CD14-positive monocyte (primary cell): ENCODE results near the gene PROC. TPM values are rescaled to one million over a fixed set of nuclear protein-coding genes. Genes with fewer than 3 reads are reported as not detected.
A peak's percentile ranks its signal among the peaks of the same experiment; 100 is the strongest.

Experiments
- DNase-seq, 3 donors: peaks; one replicate each; pipeline ENCODE4 v3.0.0-alpha.2; 2011 to 2022
- H2AFZ ChIP-seq: 2 replicates; pipeline ENCODE4 v1.6.0; 2012; ENCODE audit warnings: mild to moderate bottlenecking, low read depth, low read length, inconsistent platforms; ENCODE audit not compliant: insufficient read depth, poor library complexity, severe bottlenecking
- H3K27ac ChIP-seq, 2 donors: 1 replicate in 1 of 2; 2 replicates in 1 of 2; pipeline ENCODE4 v1.5.1; 2012 to 2013; ENCODE audit warnings: low read length in 2 of 2, control low read depth in 1 of 2, inconsistent platforms in 1 of 2, low read depth in 1 of 2, mild to moderate bottlenecking in 1 of 2
- H3K27me3 ChIP-seq, 2 donors: one replicate each; pipeline versions ENCODE4 v1.6.0 to v1.6.1; 2011 to 2013; ENCODE audit warnings: low read length in 2 of 2; ENCODE audit not compliant: control insufficient read depth in 2 of 2, insufficient read depth in 2 of 2
- H3K36me3 ChIP-seq, 2 donors: replicated peaks in 1 of 2; 1 replicate in 1 of 2; 2 replicates in 1 of 2; pipeline versions ENCODE4 v1.5.1 to v1.6.1; 2012 to 2013; ENCODE audit warnings: low read length in 2 of 2, control low read depth in 1 of 2, inconsistent platforms in 1 of 2, mild to moderate bottlenecking in 1 of 2; ENCODE audit not compliant: insufficient read depth in 2 of 2, control insufficient read depth in 1 of 2
- H3K4me1 ChIP-seq, 2 donors: 1 replicate in 1 of 2; 2 replicates in 1 of 2; pipeline versions ENCODE4 v1.5.1 to v1.6.1; 2012 to 2013; ENCODE audit warnings: low read length in 2 of 2, control low read depth in 1 of 2, inconsistent platforms in 1 of 2, mild to moderate bottlenecking in 1 of 2, moderate library complexity in 1 of 2; ENCODE audit not compliant: insufficient read depth in 2 of 2, control insufficient read depth in 1 of 2
- H3K4me2 ChIP-seq: replicated peaks from 2 replicates; pipeline ENCODE3; 2012; ENCODE audit warnings: low read length, moderate library complexity, mild to moderate bottlenecking; ENCODE audit not compliant: poor library complexity, severe bottlenecking; ENCODE audit errors: extremely low read depth
- H3K4me3 ChIP-seq, 3 experiments: fragments of 200-600 bp in 1 of 3; sonication (generic) in 1 of 3; replicated peaks in 1 of 3; 1 replicate in 2 of 3; 2 replicates in 1 of 3; pipeline ENCODE4 v1.5.1; 2011 to 2013; ENCODE audit warnings: low read length in 3 of 3, mild to moderate bottlenecking in 3 of 3, control low read depth in 2 of 3, low read depth in 2 of 3, inconsistent platforms in 1 of 3, moderate library complexity in 1 of 3
- H3K79me2 ChIP-seq: 2 replicates; pipeline ENCODE4 v1.6.0; 2012; ENCODE audit warnings: mild to moderate bottlenecking, control low read depth, inconsistent platforms, low read length, moderate library complexity; ENCODE audit not compliant: insufficient read depth
- H3K9ac ChIP-seq: 2 replicates; pipeline ENCODE4 v1.6.0; 2017; ENCODE audit warnings: low read length, mild to moderate bottlenecking; ENCODE audit not compliant: insufficient read depth, poor library complexity, severe bottlenecking
- H3K9me3 ChIP-seq, 2 donors: replicated peaks in 1 of 2; 1 replicate in 1 of 2; 2 replicates in 1 of 2; pipeline versions ENCODE4 v1.5.1 to v1.6.1; 2012 to 2013; ENCODE audit warnings: low read length in 2 of 2, control low read depth in 1 of 2; ENCODE audit not compliant: control insufficient read depth in 1 of 2, insufficient read depth in 1 of 2
- H4K20me1 ChIP-seq: 2 replicates; pipeline ENCODE4 v1.6.0; 2012; ENCODE audit warnings: mild to moderate bottlenecking, low read length, control low read depth, moderate library complexity; ENCODE audit not compliant: insufficient read depth
- H3K27ac Mint-ChIP-seq, 7 donors: one replicate each; pipeline ENCODE4 v1.8.0; 2020; ENCODE audit warnings: mild to moderate bottlenecking in 7 of 7, mixed read lengths in 7 of 7, moderate library complexity in 6 of 7, inconsistent platforms in 2 of 7
- H3K27me3 Mint-ChIP-seq, 3 donors: one replicate each; pipeline ENCODE4 v1.8.0; 2021 to 2022; ENCODE audit warnings: low read depth in 3 of 3, mild to moderate bottlenecking in 3 of 3, mixed read lengths in 3 of 3, moderate library complexity in 3 of 3, inconsistent platforms in 1 of 3
- H3K36me3 Mint-ChIP-seq, 2 donors: one replicate each; pipeline ENCODE4 v1.8.0; 2020; ENCODE audit warnings: mixed read lengths in 2 of 2, inconsistent platforms in 1 of 2, mild to moderate bottlenecking in 1 of 2
- H3K4me1 Mint-ChIP-seq: one replicate; pipeline ENCODE4 v1.8.0; 2020; ENCODE audit warnings: mild to moderate bottlenecking, mixed read lengths
- H3K4me3 Mint-ChIP-seq, 2 donors: one replicate each; pipeline ENCODE4 v1.8.0; 2020; ENCODE audit warnings: mild to moderate bottlenecking in 2 of 2, mixed read lengths in 2 of 2, moderate library complexity in 1 of 2
- H3K9me3 Mint-ChIP-seq, 7 donors: one replicate each; pipeline ENCODE4 v1.8.0; 2020 to 2022; ENCODE audit warnings: mixed read lengths in 7 of 7, mild to moderate bottlenecking in 6 of 7, moderate library complexity in 6 of 7, inconsistent platforms in 2 of 7
- CTCF ChIP-seq: fragments of 200-600 bp; IDR thresholded peaks from one replicate; pipeline ENCODE4 v1.8.0; 2022; ENCODE audit warnings: antibody characterized with exemption, mild to moderate bottlenecking
- WGBS: methylation state at CpG from one replicate; pipeline ENCODE4 v1.1.5; 2013; ENCODE audit warnings: missing lambda C conversion rate; ENCODE audit not compliant: insufficient coverage; 5-methylcytosine and 5-hydroxymethylcytosine counted together
- intact Hi-C, 2 donors: fragments of 100-400 bp; cut with micrococcal nuclease; formaldehyde crosslinking; loops; one replicate each; pipeline versions ENCODE4 v1.15.0 to v1.15.1; 2023
- polyA plus RNA-seq, 3 donors: library from polyadenylated mRNA; depleted of rRNA in 1 of 3; unstranded in 2 of 3; stranded (reverse) in 1 of 3; fragments of 300-500 nt in 2 of 3; fragments of >200 nt in 1 of 3; fragmentation: Illumina TruSeq in 2 of 3; gene quantifications; 1 replicate in 2 of 3; 2 replicates in 1 of 3; pipeline ENCODE4 v1.2.3, GENCODE V29; 2012 to 2021

The PROC gene
- polyA plus RNA-seq, 3 donors, result 0.69 TPM; not detected in 2

GRCh38 chr2:127410871-127411652 is 7.2 kb upstream of the PROC start:
- H3K4me3 Mint-ChIP-seq, result peak overlapping the region; percentile 53 to 72
- peaks cover 0 to 1% of the 10 kb centered on the region in 2 donors for H3K36me3 Mint-ChIP-seq
- Histone ChIP-seq H3K4me2 (peak overlapping the region; percentile 44), H3K79me2 (no peaks in the 10 kb centered on the region), H3K36me3 (no peaks in the 10 kb centered on the region), H3K4me1 (peaks cover 62 to 75% of the 10 kb centered on the region in 2 donors), H4K20me1 (no peaks in the 10 kb centered on the region), H3K9me3 (no peaks in the 10 kb centered on the region), H3K9ac (peak overlapping the region; percentile 61), H3K27me3 (no peaks in the 10 kb centered on the region), H3K4me3 (peak overlapping the region in 1 of 3 experiments; percentile 45), H2AFZ (peak overlapping the region; percentile 10), H3K27ac (peak overlapping the region; percentile 71 to 94)
- intact Hi-C loops, result loop anchor here in 1 of 2 donors (2.0 to 10.0 kb wide), 2 partner anchors 22 to 346 kb away; no protein-coding TSS in a partner anchor
- WGBS, result no CpG with 5 or more reads among the region's 6 CpGs
- H3K27ac Mint-ChIP-seq, result peak overlapping the region; percentile 95 to 100 (median 97)
- H3K27me3 Mint-ChIP-seq, result peaks cover 2 to 11% (median 4%) of the 10 kb centered on the region in 3 donors
- peak; percentile 39 to 65 (median 56) for DNase-seq
- no peak for TF ChIP-seq CTCF
- H3K4me1 Mint-ChIP-seq, result peaks cover 64% of the 10 kb centered on the region
- H3K9me3 Mint-ChIP-seq, result no peaks in the 10 kb centered on the region

- peak overlapping the region; percentile 95 to 100 (median 97) for H3K27ac Mint-ChIP-seq
- Histone ChIP-seq H3K4me3 (peak overlapping the region in 1 of 3 experiments; percentile 45), H4K20me1 (no peaks in the 10 kb centered on the region), H3K27ac (peak overlapping the region; percentile 71 to 94), H3K36me3 (no peaks in the 10 kb centered on the region), H3K4me1 (peaks cover 69 to 81% of the 10 kb centered on the region in 2 donors), H3K27me3 (no peaks in the 10 kb centered on the region), H3K9me3 (no peaks in the 10 kb centered on the region), H3K9ac (peak overlapping the region; percentile 61), H3K4me2 (peak overlapping the region; percentile 44), H3K79me2 (no peaks in the 10 kb centered on the region), H2AFZ (no peak overlapping the region)
- no peaks in the 10 kb centered on the region for H3K9me3 Mint-ChIP-seq
- intact Hi-C loops, result loop anchor here (1.0 to 10.0 kb wide), 3 partner anchors 23 to 347 kb away; partner anchors contain the start of gene MAP3K2 (in 1 of the 2)
- peak; percentile 96 to 99 (median 97) for DNase-seq
- peaks cover 71% of the 10 kb centered on the region for H3K4me1 Mint-ChIP-seq
- H3K4me3 Mint-ChIP-seq, result peak overlapping the region; percentile 53 to 72
- WGBS, result 6% methylated on average over 9 of the region's 12 CpGs
- no peak for TF ChIP-seq CTCF
- H3K36me3 Mint-ChIP-seq, result peaks cover 0 to 1% of the 10 kb centered on the region in 2 donors
- peaks cover 6 to 18% (median 12%) of the 10 kb centered on the region in 3 donors for H3K27me3 Mint-ChIP-seq
These were observed 6.4 kb upstream of the PROC start for GRCh38 chr2:127411653-127412369.
